ENCODE data around the gene ATXN1.

Gene ATXN1

GRCh38 chr6:16743664-16744210 lies 17.5 kb downstream of the ATXN1 start:
- DNase-seq (ENCODE audit: low read depth in 2 of 2) = no peak

DNA sequence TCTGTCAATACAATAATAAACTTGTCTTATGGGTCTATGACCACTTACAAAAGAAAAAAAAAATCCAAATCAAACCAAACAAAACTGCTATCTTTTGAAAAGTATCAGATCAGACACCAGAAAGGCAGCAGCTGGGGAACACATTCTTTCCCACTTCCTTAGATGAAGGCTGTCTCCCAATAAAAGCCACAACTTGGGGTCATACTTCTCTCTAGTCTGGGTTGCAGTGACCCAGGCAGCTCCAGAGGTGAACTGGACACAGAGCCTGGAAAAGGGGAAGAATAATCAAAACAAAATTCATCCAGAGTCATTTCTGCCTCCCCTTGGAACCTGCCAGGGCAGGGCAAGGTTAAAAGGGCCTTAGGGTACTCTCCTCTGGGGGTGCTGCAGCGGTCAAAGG lies 19.1 kb downstream of the ATXN1 start:
- no peak for DNase-seq (ENCODE audit: low read depth in 2 of 2)

DNA sequence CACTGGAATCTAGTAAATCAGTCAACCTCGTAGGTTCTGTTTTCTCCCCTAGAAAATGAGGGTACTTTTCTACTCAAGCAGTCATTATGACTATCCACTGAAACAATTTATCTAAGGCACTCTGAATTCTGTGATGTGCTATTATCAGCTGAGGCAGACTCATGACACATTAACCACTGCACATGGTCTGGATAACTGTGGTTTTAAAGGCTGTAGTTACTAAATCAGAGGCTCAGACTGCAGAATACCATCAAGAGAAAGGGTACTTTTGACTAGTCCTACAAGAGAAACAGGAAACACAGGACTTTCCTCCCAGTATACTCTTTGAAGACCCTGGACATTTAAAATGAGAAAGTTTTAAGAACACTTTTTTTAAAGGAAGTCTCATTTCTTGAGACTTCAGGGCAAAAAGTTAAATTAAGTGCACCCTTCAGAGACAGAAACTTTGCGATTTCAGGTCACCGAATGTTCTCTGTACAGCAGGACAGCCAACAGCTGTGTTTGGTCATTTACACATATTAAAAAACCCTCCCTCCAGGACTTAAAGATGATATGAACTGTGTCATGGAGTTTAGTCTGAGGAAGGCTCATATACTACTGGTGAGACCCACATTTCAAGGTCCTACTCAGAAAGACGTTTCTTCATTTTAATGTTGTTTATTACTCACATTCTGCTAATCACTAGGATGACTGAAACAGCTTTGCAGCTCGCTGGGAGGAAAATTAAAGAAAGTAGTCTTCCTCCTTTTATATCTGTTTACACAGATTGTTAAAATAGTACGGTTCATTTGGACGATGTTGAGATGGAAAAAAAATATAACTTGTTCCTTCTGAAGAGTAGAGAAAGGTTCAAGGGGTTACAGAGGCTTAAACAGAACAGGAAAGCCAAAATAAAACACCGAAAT lies 19.9 kb downstream of the ATXN1 start:
- peak; percentile 95 for DNase-seq (ENCODE audit: low read depth in 2 of 2)

- no peak for DNase-seq (ENCODE audit: low read depth in 2 of 2)
Observed at GRCh38 chr6:16740097-16740496, 21.2 kb downstream of the ATXN1 start.

GRCh38 chr6:16739329-16739801 lies 21.9 kb downstream of the ATXN1 start:
- DNase-seq (ENCODE audit: low read depth in 2 of 2) = peak; percentile 63 to 68

- no peak for DNase-seq (ENCODE audit: low read depth in 2 of 2)
Observed at GRCh38 chr6:16737925-16738324, 23.3 kb downstream of the ATXN1 start.

DNA sequence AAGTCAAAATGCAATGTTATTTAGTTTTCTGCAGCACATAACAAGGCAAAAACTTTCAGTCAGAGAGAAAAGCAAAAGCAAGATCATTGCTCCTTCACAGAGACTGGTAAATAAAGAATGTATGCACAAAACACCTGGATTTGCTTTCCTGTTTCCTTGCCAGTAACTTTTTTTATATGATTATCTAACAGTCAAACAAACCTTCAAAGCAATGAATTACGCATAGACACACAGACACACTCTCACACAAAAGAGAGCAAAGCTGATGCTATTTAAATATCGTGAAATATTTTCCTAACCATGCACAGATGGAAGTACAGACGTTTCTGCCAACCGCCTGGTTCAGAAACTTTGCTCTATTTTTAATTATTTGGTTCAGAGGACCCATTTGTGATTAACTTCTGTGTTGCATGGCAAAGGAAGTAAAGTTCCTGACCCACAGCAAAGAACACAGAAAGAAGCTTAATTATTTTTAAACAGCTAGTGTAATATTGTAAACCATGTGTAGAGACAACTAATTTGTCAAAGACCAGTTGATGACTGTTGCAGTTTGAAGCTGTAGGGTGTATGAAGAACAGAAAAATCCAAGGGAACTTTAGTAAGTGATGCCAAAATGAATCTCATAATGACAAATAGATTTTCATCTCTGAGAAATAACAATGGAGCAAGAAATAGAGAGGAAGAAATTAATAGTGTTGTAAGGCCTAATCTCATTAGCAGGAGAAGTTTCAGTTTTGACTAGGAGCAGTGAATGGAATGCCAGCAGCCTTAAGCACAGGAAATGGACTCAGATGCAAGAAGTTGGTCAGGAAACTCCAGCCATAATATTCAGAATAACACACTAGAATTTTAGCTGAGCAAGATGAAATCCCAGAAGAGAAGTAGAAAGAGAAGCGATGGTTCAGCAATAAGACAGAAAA lies 24.1 kb downstream of the ATXN1 start:
- DNase-seq (ENCODE audit: low read depth in 2 of 2) = no peak

DNA sequence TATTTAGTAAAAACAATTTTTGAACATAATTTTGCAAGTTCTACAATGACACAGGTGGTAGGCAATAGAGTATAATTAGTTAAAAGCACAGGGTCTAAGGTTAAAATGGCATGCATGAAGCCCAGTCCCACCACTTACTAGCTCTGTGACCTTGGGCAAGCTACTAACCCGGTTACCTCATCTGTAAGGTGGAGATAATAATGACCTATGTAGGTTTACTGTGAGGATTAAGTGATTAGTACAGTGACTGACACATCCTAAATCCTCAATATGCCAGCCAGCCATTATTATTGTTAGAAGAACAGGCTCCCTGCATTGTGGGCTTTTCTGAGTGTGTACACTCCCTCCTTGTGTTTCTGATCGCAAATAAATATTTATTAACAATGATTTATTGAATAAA lies 26.2 kb downstream of the ATXN1 start:
- no peak for DNase-seq (ENCODE audit: low read depth in 2 of 2)

GRCh38 chr6:16733085-16733484 lies 28.2 kb downstream of the ATXN1 start:
- no peak for DNase-seq (ENCODE audit: low read depth in 2 of 2)

DNA sequence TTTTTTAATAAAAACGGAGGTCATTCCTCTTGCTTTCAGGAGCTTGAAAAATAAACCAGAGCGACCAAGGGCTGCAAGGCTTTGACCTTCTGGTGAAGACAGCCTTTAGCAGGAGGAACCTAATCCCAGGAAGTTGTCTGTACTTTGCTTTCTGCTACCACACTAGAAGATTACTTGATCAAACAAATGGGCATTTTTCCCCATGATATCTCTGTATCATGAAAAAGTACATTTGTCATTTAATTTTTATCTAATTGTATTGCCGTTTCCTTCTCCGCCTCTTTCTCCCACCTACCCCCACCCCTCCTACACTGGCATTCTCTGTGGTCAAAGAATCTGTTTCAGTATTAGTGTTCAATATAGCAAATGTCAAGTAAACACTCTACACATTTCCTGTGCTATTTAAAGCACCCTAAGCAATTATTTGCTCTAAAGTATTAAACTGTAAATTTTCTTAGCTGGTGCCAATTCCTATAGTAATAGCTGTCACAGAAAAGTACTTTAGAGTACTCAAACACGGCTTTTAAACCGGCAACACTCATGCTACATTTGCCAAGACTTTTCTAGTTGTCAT lies 29.7 kb downstream of the ATXN1 start:
- no peak for DNase-seq (ENCODE audit: low read depth in 2 of 2)

DNA sequence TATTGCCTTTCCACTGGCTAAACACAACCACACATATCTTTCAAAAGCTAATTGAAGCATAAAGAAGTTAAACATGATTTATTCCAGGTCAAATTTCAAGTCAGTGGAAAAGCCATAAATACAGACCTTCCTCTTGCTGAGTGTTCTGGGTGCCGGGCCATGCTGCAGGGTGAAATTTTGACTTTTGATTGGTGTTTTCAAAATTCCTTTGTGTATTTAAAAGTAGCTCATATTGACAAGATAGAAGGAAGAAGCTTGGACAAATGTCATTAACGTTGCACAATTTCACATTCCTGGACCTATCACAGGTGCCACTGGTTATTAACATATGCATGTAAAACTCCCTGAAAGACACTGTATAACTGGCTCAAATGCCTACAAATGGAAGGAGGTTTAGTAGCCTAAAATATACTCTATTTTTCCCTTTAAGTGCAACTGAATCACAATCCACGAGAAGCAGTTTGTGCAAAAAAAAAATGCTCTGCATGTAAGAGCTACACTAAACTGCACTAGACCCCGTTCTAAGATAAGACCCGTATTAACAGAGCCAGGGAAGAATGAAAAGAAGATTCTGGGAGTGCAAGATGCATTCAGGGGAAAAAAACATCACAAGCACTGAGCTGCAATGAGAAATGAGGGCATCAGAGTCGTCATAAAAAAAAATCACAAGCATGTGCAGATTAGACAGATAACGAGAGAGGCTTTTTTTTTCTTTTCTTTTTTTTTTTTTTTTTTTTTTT lies 30.4 kb downstream of the ATXN1 start:
- no peak for DNase-seq (ENCODE audit: low read depth in 2 of 2)

DNA sequence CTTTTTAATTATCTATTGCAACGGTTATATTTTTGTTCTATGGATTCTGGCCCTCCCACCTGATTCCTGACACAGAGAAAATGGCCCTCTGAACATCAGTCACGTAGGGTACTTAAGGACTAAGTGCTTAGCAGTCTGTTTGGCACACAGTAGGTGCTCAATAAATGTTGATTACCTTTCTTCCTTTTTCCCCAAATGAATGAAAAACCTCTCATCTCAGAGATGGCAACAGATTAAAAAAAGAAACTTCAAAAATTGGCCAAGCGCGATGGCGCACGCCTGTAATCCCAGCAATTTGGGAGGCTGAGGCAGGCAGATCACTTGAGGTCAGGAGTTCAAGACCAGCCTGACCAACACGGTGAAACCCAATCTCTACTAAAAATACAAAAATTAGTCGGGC lies 31.5 kb downstream of the ATXN1 start:
- DNase-seq (ENCODE audit: low read depth in 2 of 2) = no peak

GRCh38 chr6:16729183-16729691 lies 32.0 kb downstream of the ATXN1 start:
- peak in 1 of 2 experiments; percentile 38 for DNase-seq (ENCODE audit: low read depth in 2 of 2)

DNA sequence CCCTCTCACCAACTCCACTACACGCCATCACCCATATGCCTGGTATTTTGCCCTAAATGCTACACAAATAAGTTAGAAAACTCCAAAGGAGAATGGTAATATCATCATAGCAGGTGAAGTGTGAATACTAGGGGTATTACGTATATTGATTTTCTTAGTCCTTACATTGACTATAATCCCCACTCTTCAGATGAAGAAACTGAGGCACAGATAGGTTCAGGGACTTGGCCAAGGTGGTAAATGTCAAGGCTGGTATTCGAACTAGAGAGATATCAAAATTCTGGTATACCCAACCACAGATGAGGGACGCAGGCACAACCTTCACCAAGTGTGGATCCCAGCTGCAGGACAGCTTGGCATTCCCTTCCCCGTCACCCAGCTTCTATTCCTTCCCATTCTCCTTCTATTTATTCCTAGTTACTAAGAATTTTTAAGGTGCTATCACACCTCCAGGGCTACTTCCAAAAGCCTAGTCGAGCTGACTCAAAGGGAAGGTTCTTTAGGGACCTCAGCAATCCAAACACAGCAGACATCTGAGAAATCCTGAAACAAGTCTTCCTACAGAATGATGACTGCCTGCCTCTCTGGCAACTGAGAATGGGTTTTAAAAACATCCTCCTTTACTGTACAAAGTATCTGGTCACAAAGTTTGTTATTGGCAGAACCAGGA lies 32.6 kb downstream of the ATXN1 start:
- no peak for DNase-seq (ENCODE audit: low read depth in 2 of 2)

DNA sequence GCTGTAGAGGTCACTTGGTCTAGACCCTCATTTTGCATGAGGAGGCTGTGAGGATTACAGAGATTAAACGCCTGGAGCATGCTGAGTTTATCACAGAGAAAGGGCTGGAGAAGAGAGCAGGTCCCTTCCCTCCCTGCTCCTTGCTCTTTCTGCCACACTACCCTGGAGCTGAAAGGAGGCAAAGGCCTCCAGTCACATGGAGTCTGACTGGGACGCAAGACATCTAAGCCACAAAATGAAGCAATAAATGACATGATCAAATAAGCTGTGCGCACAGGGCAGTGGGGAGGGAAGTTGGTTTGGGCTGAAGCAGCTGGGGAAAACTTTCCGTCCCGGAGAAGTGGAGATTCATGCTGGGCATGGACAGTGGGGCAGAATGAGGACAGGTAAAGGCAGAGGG lies 33.3 kb downstream of the ATXN1 start:
- DNase-seq (ENCODE audit: low read depth in 2 of 2) = no peak

GRCh38 chr6:16725145-16725864 lies 36.0 kb downstream of the ATXN1 start:
- DNase-seq (ENCODE audit: low read depth in 2 of 2) = peak in 1 of 2 experiments; percentile 40

GRCh38 chr6:16723826-16724225 lies 37.4 kb downstream of the ATXN1 start:
- peak; percentile 90 to 91 for DNase-seq (ENCODE audit: low read depth in 2 of 2)

- no peak for DNase-seq (ENCODE audit: low read depth in 2 of 2)
Observed at GRCh38 chr6:16723402-16723801, 37.9 kb downstream of the ATXN1 start.

GRCh38 chr6:16722630-16723029 lies 38.6 kb downstream of the ATXN1 start:
- DNase-seq (ENCODE audit: low read depth in 2 of 2) = no peak

DNA sequence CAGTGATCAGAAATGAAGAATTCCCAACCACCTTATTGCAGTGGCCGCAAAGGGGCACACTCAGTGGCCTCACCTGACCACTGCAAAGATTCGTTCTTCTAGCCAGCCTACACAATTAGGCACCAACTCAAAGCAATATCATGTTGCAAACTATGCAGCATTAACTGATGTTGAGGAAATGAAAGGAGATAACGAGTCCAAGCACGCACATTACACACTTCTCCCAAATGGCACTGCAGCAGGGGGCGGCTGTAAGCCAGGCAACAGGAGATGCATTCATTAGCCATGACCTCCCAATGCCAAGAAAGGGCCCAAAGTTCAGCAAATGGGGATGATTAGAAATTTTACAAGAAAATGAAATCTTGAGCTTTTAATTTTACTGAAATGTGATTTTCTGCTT lies 39.3 kb downstream of the ATXN1 start:
- DNase-seq (ENCODE audit: low read depth in 2 of 2) = no peak

Measured in fibroblast of skin of left biceps (primary cell).